IMR-90 (cell line): ENCODE data around the gene SORCS1. TPM values are rescaled to one million over a fixed set of nuclear protein-coding genes. Genes with fewer than 3 reads are reported as not detected.

Experiments
- ATAC-seq: fragments of 200-7000 bp; cut with Tn5 transposase; 2 replicates; pipeline ENCODE4 v1.9.1; 2020; ENCODE audit warnings: low read depth, mild to moderate bottlenecking, moderate library complexity
- BruUV-seq: library from RNA; stranded (reverse); fragments of 400-500 nt; replicated peaks from 2 replicates; lab custom pipeline; 2021; lab: Mats Ljungman, UMichigan
- CTCF ChIA-PET: fragments of 300-600 bp; formaldehyde crosslinking; extraction: SDS; loops from one replicate; lab custom pipeline; 2021; ENCODE audit warnings: antibody characterized with exemption; lab: Yijun Ruan, JAX
- POLR2A ChIA-PET: fragments of 300-600 bp; sonication (Branson Sonifier 250); formaldehyde crosslinking; loops from one replicate; lab custom pipeline; 2022; ENCODE audit warnings: antibody characterized with exemption; ENCODE audit not compliant: unreplicated experiment; lab: Charles Lee
- DNase-seq: peaks from one replicate; pipeline ENCODE4 v3.0.0; 2013
- H2AFZ ChIP-seq: replicated peaks from 2 replicates; pipeline ENCODE3; 2013; ENCODE audit warnings: low read length, mild to moderate bottlenecking; ENCODE audit not compliant: poor library complexity
- H2AK5ac ChIP-seq: 2 replicates; pipeline ENCODE4 v1.6.1; 2013; ENCODE audit warnings: low read depth, low read length, inconsistent platforms
- H2AK9ac ChIP-seq: replicated peaks from 2 replicates; pipeline ENCODE3; 2013; ENCODE audit warnings: mild to moderate bottlenecking, low read depth, low read length, moderate library complexity; ENCODE audit not compliant: poor library complexity
- H2BK120ac ChIP-seq: 2 replicates; pipeline ENCODE4 v1.6.1; 2013; ENCODE audit warnings: low read depth, low read length, inconsistent platforms
- H2BK15ac ChIP-seq: 3 replicates; pipeline ENCODE4 v1.6.1; 2013; ENCODE audit warnings: low read depth, low read length, inconsistent platforms
- H2BK20ac ChIP-seq: 2 replicates; pipeline ENCODE4 v1.6.1; 2013; ENCODE audit warnings: low read depth, mild to moderate bottlenecking, inconsistent platforms, low read length, moderate library complexity
- H2BK5ac ChIP-seq: 2 replicates; pipeline ENCODE4 v1.6.1; 2013; ENCODE audit warnings: mild to moderate bottlenecking, low read depth, low read length, inconsistent platforms; ENCODE audit not compliant: poor library complexity, severe bottlenecking
- H3K14ac ChIP-seq: replicated peaks from 2 replicates; pipeline ENCODE4 v1.6.1; 2013; ENCODE audit warnings: low read depth, low read length, inconsistent platforms
- H3K18ac ChIP-seq: 2 replicates; pipeline ENCODE4 v1.6.1; 2013; ENCODE audit warnings: low read depth, low read length, control low read depth
- H3K23ac ChIP-seq: 2 replicates; pipeline ENCODE4 v1.6.1; 2013; ENCODE audit warnings: low read depth, low read length, inconsistent platforms
- H3K27ac ChIP-seq: 2 replicates; pipeline ENCODE4 v1.5.1; 2013; ENCODE audit warnings: mild to moderate bottlenecking, control low read depth, low read length; ENCODE audit not compliant: insufficient read depth
- H3K27me3 ChIP-seq: 2 replicates; pipeline ENCODE4 v1.6.1; 2013; ENCODE audit warnings: low read length; ENCODE audit not compliant: control insufficient read depth, insufficient read depth
- H3K36me3 ChIP-seq: 2 replicates; pipeline ENCODE4 v1.6.1; 2013; ENCODE audit warnings: low read length, mixed read lengths; ENCODE audit not compliant: control insufficient read depth, insufficient read depth
- H3K4ac ChIP-seq: 2 replicates; pipeline ENCODE4 v1.6.1; 2013; ENCODE audit warnings: low read depth, low read length, inconsistent platforms
- H3K4me1 ChIP-seq: 2 replicates; pipeline ENCODE4 v1.6.1; 2013; ENCODE audit warnings: low read length, mixed read lengths; ENCODE audit not compliant: control insufficient read depth, insufficient read depth
- H3K4me2 ChIP-seq: 2 replicates; pipeline ENCODE4 v1.6.1; 2013; ENCODE audit warnings: low read depth, mild to moderate bottlenecking, control low read depth, low read length, moderate library complexity
- H3K4me3 ChIP-seq: 2 replicates; pipeline ENCODE4 v1.5.1; 2013; ENCODE audit warnings: low read depth, mild to moderate bottlenecking, control low read depth, low read length, moderate library complexity; ENCODE audit not compliant: insufficient read depth
- H3K56ac ChIP-seq: 2 replicates; pipeline ENCODE4 v1.6.1; 2013; ENCODE audit warnings: low read length, inconsistent platforms; ENCODE audit not compliant: insufficient read depth; ENCODE audit errors: extremely low read depth
- H3K79me1 ChIP-seq, 2 experiments: 2 replicates each; pipeline ENCODE4 v1.6.1; 2013; ENCODE audit warnings: low read length in 2 of 2, inconsistent platforms in 1 of 2, low read depth in 1 of 2
- H3K9ac ChIP-seq: 2 replicates; pipeline ENCODE4 v1.6.1; 2013; ENCODE audit warnings: low read depth, low read length, control low read depth
- H3K9me1 ChIP-seq: 2 replicates; pipeline ENCODE4 v1.6.1; 2013; ENCODE audit warnings: low read length, inconsistent platforms; ENCODE audit not compliant: insufficient read depth
- H3K9me3 ChIP-seq: 2 replicates; pipeline ENCODE4 v1.6.1; 2013; ENCODE audit warnings: low read length; ENCODE audit not compliant: control insufficient read depth, insufficient read depth
- H4K20me1 ChIP-seq: 2 replicates; pipeline ENCODE4 v1.6.1; 2013; ENCODE audit warnings: low read length, inconsistent platforms; ENCODE audit not compliant: insufficient read depth
- H4K5ac ChIP-seq: 2 replicates; pipeline ENCODE4 v1.6.1; 2013; ENCODE audit warnings: mild to moderate bottlenecking, low read depth, low read length, control low read depth
- H4K8ac ChIP-seq, 2 experiments: 2 replicates each; pipeline ENCODE4 v1.6.1; 2013; ENCODE audit warnings: low read depth in 2 of 2, low read length in 2 of 2, control low read depth in 1 of 2, inconsistent platforms in 1 of 2
- H4K91ac ChIP-seq: 2 replicates; pipeline ENCODE4 v1.6.1; 2013; ENCODE audit warnings: low read depth, low read length, inconsistent platforms; ENCODE audit not compliant: insufficient read depth
- MAZ ChIP-seq: IDR thresholded peaks from 2 replicates; pipeline ENCODE4 v1.6.1; 2012; ENCODE audit warnings: low read depth, mild to moderate bottlenecking, low read length, improper control_type of control experiment, moderate library complexity, borderline replicate concordance
- MXI1 ChIP-seq: IDR thresholded peaks from 2 replicates; pipeline ENCODE4 v1.6.1; 2012; ENCODE audit warnings: low read depth, mild to moderate bottlenecking, low read length, moderate library complexity, borderline replicate concordance
- RCOR1 ChIP-seq: IDR thresholded peaks from 2 replicates; pipeline ENCODE4 v1.6.1; 2012; ENCODE audit warnings: mild to moderate bottlenecking, low read length, improper control_type of control experiment; ENCODE audit not compliant: insufficient replicate concordance
- RFX5 ChIP-seq: IDR thresholded peaks from 2 replicates; pipeline ENCODE4 v1.8.0; 2012; ENCODE audit warnings: low read depth, mild to moderate bottlenecking, low read length, moderate library complexity
- SMC3 ChIP-seq: fragments of 150-350 bp; IDR thresholded peaks from 2 replicates; pipeline ENCODE4 v1.6.1; 2016; ENCODE audit warnings: low read depth, mild to moderate bottlenecking, antibody characterized with exemption, low read length, moderate library complexity
- WGBS, 2 experiments: methylation state at CpG; one replicate each; pipeline versions ENCODE4 v1.1.5 to v1.1.7; 2013; ENCODE audit warnings: missing lambda C conversion rate in 2 of 2; ENCODE audit not compliant: insufficient read length in 1 of 2; ENCODE audit errors: extremely low coverage in 2 of 2; 5-methylcytosine and 5-hydroxymethylcytosine counted together
- dilution Hi-C: fragments of 300-500 bp; cut with HindIII; formaldehyde crosslinking; loops from one replicate; pipeline ENCODE4 v1.14.3; 2018; ENCODE audit warnings: low sequenced_read_pairs; ENCODE audit not compliant: unreplicated experiment
- in situ Hi-C: fragments of 300-500 bp; cut with MboI; formaldehyde crosslinking; loops from 3 replicates; pipeline ENCODE4 v1.14.3; 2019; ENCODE audit warnings: low sequenced_read_pairs, inconsistent platforms, mixed read lengths
- intact Hi-C: fragments of 100-400 bp; cut with micrococcal nuclease; formaldehyde crosslinking; loops from 2 replicates; pipeline ENCODE4 v1.10.0; 2022
- polyA plus RNA-seq, 3 experiments: library from polyadenylated mRNA; depleted of rRNA; stranded (reverse); fragments of >200 nt; gene quantifications; 2 replicates each; pipeline ENCODE4 v1.2.3, GENCODE V29; 2012; ENCODE audit warnings: low replicate concordance in 1 of 3
- total RNA-seq: library from RNA; depleted of rRNA; stranded (reverse); fragments of >200 nt; gene quantifications from 2 replicates; pipeline ENCODE4 v1.2.3, GENCODE V29; 2012

Gene SORCS1
- total and polyA plus RNA-seq, 2 of the 4 experiments (the other 2 are of a cell fraction), result under 0.01 TPM; not detected in 1

DNA sequence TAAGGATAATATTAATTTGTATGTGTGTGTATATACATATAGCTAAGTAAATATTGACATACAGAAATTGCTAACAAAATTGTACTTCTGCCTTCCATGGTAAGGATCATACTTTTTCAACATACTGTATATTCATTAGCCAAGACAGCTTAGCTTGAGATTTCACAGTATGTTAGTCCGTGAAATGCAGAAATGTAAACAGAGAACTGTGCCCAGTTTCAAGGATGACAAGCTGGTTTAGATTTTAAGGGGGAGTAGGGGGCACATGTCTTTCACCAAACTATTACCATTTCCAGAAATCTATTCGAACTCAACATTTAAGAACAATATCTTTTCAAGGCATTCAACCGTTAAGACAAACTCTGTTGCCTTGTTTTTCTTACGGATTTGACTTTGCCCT, 182.2 kb downstream of the SORCS1 start:
- Histone ChIP-seq H3K18ac (no peak overlapping the region), H4K8ac (no peak overlapping the region), H3K27ac (no peak overlapping the region), H4K91ac (no peak overlapping the region), H3K27me3 (no peaks in the 10 kb centered on the region), H3K9me1 (no peaks in the 10 kb centered on the region), H3K4me1 (no peaks in the 10 kb centered on the region), H2BK120ac (no peak overlapping the region), H3K9ac (no peak overlapping the region), H3K36me3 (no peaks in the 10 kb centered on the region), H3K4me3 (no peak overlapping the region), H2BK15ac (no peak overlapping the region), H2AK9ac (no peak overlapping the region), H3K23ac (no peak overlapping the region), H4K20me1 (no peaks in the 10 kb centered on the region), H3K79me1 (no peaks in the 10 kb centered on the region), H3K14ac (no peak overlapping the region), H3K4ac (no peak overlapping the region), H2BK20ac (no peak overlapping the region), H3K56ac (no peak overlapping the region), H3K4me2 (no peak overlapping the region), H3K9me3 (peaks cover 6% of the 10 kb centered on the region), H4K5ac (no peak overlapping the region), H2BK5ac (no peak overlapping the region), H2AK5ac (no peak overlapping the region), H2AFZ (no peak overlapping the region)
- CTCF ChIA-PET, result interaction anchor here (0.6 kb wide), 1 partner anchor 49 kb away, joined by 3 read pairs; no protein-coding TSS in a partner anchor
- BruUV-seq, result no TSS peak
- no peak for ATAC-seq
- intact Hi-C loops, result no loop called here
- in situ Hi-C loops, result no loop called here
- TF ChIP-seq MXI1 (no peak), RCOR1 (no peak), RFX5 (no peak), SMC3 (no peak), MAZ (no peak)
- dilution Hi-C loops, result no loop called here
- DNase-seq, result no peak
- WGBS, 2 experiments, result no CpG with 5 or more reads among the region's 4 CpGs
- POLR2A ChIA-PET, result no interaction called here
